ENCODE results near the gene CCDC126.
A peak's percentile ranks its signal among the peaks of the same experiment; 100 is the strongest.
"Not testable (repeated sequence)": the region's sequence is repeated elsewhere in the genome, so short reads cannot be mapped to it uniquely, and the experiment has no call there.

CCDC126 gene

DNA sequence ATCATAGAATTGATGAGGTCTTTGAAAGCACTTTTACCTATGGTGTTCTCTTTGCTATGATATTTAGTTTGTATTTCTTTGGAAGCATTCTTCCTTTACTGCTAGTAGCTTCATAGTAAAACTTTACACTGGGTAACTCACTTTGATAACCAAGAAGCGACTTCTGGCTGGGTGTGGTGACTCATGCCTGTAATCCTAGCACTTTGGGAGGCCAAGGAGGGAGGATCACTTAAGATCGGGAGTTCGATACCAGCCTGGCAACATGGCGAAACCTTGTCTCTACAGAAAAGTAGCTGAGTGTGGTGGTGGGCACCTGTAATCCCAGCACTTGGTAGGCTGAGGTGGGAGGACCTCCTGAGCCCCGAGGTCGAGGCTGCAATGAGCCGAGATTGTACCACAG, 36.2 kb downstream of the CCDC126 start:
- no peak for DNase-seq

DNA sequence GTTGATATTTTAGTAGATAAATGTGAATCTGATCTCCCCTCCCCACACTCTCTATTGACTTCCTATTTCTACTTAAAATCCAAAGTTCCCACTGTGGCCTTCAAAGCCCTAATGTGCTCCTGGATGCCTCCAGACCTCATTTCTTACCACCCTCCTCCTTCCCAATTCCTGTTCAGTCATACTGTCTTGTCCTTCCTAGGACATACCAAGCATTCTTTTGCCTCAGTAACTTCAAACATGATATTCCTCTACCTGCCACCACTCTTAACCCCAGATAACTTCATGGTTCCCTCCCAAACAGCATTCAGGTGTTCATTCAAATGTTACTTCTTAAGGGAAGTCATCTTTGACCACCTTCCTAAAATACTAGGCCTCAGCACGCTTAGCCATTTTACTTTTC, 48.6 kb downstream of the CCDC126 start:
- DNase-seq = no peak

DNA sequence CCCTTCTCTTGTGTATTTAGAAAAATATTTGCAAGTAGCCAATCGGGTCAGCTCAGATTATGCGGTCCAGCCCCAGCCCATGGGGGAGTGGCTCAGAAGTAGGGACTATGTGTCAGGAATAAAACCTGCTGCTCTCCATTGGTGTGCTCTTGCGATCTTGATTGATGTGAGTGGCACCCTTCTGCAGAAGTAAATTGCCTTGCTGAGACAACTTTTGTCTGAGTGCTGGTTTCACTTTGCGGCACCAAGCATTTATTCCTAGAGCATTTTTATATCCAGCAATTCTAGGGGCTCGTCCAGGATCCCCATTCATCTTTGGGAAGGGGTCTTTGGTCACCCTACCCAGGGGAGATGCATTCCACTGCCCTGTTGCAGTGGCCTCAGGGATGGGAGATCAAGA, 56.8 kb downstream of the CCDC126 start:
- DNase-seq = no peak

DNA sequence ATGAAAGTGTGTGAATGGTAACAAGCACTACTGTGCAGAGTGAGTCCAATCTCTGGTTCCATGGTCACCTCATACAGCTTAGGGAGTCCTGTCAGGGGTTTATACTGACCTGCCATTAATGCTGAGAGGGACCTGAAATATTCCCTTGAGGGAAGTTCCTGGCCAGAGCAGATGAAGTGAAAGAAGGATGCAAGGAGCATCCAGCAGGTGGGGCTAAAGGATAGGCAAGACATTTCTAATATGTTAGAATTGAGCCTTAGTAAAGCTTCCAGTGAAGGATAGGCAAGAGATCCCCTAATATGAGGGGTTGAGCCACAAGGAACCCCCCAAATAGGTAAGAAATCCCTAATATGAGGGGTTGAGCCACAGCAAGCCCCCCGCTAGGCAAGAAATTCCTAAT, 57.3 kb downstream of the CCDC126 start:
- no peak for DNase-seq

DNA sequence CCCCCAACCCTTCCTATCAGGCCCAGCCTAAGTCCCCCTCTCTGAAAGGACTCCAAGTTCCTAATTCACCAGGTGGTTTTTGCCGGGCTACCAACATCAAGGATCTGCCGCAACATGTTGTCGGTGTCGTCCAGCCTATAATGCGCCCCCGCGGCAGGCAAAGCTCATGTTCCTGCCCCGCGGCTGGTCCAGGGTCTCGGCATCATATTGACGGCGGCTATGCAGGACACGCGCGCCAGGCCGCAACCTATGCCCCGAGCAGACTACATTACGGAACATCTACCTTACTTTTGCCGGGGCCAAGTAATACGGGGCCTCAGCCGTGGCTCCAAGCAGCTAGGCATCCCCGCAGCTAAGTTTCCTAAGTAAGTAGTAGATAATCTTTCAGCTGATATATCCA, 58.3 kb downstream of the CCDC126 start:
- DNase-seq = no peak

DNA sequence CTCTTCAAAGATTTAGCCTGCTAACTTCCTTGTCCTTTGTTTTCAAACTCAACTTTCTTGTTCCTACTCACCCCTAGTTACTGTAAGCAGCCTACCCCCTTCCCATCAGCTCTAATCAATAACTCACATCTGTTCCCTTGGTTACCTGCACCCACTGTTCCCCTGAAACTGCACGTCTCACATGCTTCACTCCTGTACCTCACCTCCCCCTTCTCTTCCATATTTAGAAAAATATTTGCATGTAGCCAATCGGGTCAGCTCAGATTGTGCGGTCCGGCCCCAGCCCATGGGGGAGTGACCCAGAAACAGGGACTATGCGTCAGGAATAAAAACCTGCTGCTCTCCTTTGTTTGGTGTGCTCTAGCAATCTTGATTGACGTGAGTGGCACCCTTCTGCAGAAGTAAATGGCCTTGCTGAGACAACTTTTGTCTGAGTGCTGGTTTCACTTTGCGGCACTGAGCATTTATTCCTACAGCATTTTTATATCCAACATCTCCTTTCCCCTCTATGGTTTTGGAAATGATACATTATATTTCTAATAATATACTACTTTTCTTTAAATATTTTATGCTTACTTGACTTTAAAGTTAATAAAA, 61.7 kb downstream of the CCDC126 start:
- no peak for DNase-seq

DNA sequence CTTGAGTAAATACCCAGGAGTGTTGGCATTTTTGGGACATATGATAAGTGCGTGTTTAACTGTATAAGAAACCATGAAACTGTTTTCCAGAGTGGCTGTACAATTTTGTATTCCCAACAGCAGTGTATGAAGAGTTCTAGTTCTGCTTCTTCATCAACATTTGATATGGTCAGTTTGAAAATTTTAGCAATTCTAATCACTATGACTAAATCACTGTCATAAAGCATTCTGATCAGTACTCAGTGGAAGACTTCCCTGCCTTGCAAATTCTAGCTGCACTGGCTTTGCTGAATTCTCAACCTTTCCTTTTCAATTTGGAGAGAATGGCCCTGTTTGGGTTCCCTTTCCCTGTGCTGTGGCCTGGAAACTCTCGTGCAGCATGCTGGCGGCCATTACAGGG, 64.2 kb downstream of the CCDC126 start:
- no peak for DNase-seq

DNA sequence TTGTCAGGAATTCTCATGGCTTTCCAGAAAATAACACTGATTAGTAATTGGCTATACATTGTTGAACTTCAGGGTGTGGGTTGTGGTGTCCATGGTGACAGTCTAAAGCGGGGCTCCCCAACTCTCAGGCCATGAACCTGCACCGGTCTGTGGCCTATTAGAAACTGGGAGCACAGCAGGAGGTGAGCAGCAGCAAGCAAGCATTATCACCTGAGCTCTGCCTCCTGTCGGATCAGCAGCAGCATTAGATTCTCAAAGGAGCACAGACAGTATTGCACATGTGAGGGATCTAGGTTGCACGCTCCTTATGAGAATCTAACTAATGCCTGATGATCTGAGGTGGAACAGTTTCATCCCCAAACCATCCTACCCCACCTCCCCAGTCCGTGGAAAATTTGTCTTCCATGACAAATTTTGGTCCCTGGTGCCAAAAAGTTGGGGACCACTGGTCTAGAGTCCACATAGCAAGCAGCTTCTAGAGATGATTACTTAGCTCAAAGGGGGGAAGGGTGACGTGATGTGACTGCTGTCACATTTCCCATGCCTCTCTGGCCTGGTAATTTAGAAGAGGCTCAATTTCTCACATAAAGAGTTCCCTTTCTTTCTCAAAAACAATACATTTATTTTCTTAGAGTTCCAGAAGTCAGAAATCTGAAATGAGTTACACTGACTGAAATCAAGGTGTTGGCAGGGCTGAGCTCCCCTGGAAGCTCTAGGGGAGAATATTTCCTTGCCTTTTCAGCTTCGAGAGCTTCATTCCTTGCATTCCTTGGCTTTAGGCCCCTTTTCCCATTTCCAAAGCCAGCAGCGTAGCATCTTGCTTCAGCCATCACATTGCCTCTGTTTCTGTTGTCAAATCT, 65.2 kb downstream of the CCDC126 start:
- DNase-seq = no peak

DNA sequence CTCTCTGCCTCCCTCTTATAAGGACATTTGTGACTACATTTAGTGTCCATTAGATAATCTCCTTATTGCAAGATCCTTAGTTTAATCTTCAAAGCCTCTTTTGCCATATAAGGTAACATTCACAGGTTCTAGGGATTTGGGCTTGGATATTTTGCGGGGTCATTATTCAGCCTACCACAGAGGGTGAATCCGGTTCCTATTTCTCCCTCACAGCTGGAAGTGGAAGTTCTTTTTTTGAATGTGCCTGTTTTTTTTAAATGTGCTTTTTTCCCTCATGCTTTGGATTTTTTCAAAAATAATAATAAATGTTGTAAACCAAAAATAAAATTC, 65.8 kb downstream of the CCDC126 start:
- DNase-seq = no peak

DNA sequence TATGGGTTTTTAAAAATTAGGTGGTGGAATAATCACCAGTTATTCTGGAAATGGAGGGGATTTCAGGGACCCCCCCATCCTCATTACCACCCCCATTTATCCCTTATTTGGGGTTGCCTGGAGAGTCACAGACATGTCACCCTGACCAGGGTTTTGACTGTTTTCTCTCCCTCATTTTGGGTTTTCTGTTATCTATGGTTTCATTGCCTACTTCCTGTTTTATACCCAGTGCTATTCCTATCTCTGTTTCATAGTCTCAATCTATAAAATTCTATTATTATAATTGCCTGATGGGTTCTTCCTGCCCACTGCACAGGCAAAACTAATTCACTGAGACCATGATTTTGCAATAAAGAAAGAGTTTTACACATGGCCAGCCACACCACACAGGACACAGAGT, 66.9 kb downstream of the CCDC126 start:
- no peak for DNase-seq

DNA sequence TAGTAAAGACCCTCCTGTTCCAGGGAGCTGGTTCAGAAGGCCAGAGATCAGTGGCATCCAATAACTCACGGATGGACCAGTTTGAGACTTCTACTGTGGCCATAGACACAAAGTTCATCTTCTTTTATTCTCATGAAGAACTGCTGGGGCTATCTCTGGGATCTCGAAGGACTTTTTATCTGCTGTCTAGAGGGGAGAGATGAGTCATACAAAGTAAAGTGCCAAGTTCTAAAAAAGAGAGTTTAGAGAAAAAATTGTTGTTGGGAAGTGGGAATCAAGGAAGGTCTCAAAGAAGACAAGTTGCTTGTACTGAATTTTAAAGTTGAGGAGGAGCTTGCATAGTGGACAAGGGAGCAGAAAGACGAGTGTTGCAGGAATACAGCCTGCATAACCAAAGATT, 74.9 kb downstream of the CCDC126 start:
- no peak for DNase-seq

DNA sequence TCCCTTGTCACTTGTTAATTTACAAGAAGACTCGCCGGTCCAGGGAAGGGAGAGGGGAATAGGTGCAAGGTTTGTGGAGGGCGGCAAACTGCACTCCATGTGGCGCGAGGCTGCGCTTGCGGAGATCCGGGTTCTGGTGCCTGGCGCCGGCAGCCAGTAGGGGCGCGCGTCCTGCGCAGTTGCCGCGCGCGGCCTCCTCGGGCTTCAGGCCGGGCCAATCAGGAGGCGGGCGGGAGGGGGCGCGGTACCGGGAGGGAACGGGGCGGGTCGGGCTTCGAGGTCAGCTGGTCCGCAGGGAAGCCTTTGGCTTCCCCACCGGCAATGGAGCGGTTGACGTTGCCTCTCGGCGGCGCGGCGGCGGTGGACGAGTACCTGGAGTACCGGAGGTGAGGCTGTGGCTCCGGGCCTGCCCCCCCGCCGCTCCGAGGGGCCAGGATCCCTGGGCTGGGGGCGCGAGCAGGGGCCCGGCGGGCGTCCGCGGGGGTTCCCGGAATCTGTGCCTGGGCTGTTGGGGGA, 82.8 kb downstream of the CCDC126 start, which contains the start of gene FAM221A:
Gene FAM221A (plus strand): TSS at position 302 of the 516 bp plus-strand sequence. CDS start 20 bp downstream, at position 322.
- DNase-seq = peak; percentile 90

DNA sequence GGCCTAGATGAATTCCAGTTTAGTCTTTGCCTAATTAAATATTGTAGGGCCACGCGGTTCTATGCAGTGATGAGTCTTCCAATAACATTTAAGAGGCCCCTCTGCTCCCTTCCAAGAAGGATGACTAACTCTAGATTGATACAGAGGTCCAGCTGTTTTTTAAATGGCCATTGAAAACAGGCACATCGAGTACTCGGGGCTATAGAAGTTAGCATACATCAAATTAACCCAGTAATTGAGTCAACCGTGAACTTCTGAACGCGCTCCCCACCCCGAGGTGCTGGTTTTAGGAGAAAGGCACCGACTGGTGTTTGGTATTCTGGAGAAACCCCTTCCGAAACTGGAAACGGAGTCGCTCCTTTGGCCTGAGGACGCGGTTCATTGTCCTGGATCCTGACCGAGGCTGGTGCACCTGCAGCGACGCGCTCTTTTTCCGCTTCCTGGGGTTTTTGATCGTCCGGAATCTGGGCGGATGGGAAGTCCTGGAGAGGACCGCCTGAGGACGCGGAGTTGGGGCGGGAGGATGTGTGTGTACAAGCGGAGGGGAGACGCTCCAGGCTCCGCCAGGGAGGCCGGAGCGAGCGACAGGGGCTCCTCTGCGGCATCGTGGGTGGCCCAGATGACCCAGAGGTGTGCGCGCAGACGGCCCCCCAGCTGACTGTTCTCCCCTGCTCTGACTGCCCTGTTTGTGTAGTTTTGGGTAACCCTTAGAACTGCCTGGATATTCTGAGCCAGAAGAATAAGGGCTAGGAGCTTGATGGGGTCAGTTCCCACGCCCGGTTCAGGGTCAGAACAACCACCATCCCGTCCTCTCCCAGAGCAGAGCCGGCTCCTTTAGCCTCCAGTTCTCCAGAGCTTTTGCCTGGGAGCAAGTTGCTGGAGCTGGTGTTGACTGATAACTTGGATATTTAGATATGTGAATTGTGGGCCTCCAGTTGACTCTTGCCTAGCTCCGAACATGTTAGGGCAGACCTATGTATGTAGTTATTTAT, 83.5 kb downstream of the CCDC126 start:
- peak; percentile 89 for DNase-seq

DNA sequence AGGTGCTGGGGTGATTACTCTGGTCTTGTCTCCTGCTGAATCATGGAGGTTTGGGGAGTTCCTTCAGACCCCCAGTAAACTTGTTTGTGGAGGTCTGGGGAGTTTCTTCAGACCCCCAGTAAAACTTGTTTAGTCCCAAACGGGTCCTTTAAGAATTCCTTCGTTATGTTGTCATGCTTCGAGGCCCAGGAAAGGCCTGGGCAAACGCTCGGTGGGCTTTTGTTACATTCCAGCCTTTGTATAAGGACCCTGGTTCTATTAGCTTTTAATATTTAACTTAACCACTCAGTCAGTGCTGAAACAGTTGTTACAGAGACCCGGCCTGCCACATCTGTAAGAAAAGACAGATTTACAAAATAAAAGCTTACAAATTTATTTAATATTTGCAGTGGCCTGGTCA, 86.9 kb downstream of the CCDC126 start:
- DNase-seq = not testable (repeated sequence)

DNA sequence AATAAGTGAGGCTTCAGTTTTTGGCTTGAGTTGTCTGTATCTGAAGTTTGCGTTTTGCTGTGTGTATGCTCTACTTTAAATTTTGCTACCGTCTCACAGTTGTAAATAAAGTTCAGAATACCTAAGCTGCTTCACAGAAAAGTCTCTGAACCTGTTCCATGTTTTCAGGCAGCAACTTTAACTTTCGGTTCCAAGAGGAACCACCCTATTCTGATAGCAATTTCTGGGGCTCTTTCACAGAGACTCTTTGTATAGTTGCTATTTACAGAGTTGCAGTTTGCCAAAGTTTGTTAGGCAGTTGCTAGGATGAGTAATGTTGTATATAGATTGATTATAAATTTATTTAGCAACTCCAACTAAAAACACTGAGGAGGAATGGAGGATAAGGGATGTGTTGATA, 88.5 kb downstream of the CCDC126 start:
- no peak for DNase-seq

DNA sequence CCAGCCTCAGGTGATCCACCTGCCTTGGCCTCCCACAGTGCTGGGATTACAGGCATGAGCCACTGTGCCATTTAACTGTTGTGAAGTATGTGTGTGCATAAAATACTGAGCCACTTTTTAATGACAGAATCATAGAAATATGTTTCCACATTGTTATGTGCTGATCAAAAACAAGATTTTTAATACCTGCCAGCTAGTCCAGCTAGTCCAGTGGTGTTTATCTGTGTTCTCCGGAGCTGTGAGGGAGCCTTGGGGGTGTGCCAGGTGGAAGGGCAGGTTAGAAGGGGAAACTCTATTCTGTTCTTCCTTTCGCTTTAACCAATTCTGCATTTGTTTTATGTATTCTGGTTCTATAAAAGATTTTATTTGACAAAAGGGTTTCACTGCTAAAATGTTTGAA, 89.8 kb downstream of the CCDC126 start:
- no peak for DNase-seq

DNA sequence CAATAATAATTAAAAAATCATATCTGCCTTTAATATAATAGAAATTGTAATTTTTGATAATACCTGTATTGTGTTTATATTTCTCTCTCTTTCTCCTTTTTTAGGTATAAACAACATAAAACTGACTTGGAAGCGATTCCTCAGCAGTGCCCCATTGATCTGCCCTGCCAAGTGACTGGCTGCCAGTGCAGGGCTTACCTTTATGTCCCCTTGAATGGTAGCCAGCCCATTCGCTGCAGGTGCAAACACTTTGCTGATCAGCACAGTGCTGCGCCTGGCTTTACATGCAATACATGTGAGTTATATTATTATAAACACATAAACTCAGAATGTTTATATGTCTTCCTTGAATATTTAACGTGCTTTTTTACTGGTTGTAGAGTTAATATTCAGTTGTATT, 92.0 kb downstream of the CCDC126 start:
- DNase-seq = no peak

DNA sequence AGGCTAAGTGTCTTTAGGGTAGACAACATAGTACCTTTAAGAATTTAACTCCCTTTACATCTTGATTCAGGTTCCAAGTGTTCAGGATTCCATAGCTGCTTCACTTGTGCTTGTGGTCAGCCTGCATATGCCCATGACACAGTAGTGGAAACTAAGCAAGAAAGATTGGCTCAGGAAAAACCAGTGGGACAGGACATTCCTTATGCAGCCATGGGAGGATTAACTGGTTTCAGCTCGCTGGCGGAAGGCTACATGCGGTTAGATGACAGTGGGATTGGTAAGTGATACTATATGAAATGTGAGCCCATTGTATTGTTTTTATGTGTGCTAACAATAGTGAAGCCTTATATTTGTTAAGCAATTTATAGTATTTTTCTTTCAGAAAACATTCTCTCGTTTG, 94.1 kb downstream of the CCDC126 start:
- no peak for DNase-seq

DNA sequence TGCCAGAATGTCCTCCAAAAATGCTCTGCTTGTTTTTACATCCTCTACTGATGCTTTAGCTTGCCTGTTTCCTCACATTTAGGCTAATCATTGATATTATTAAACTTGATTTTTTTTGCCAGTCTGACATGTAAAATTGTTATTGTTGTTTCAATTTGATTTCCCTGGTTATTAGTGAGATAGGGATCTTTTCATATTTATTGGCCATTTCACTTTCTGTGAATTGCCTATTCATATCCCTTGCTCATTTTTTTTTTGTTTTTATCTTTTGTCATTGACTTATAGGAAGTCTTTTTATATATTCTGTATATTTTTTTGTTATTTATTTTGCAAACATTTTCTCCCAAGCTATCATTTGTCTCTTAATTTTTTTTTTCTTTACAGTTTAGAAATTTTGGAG, 96.0 kb downstream of the CCDC126 start:
- DNase-seq = no peak

Measured in NCI-H510A (cell line).